ENCODE measurements around the gene FMNL1. TPM values are rescaled to one million over a fixed set of nuclear protein-coding genes. Genes with fewer than 3 reads are reported as not detected.
A peak's percentile ranks its signal among the peaks of the same experiment; 100 is the strongest.

FMNL1 gene, protein sequence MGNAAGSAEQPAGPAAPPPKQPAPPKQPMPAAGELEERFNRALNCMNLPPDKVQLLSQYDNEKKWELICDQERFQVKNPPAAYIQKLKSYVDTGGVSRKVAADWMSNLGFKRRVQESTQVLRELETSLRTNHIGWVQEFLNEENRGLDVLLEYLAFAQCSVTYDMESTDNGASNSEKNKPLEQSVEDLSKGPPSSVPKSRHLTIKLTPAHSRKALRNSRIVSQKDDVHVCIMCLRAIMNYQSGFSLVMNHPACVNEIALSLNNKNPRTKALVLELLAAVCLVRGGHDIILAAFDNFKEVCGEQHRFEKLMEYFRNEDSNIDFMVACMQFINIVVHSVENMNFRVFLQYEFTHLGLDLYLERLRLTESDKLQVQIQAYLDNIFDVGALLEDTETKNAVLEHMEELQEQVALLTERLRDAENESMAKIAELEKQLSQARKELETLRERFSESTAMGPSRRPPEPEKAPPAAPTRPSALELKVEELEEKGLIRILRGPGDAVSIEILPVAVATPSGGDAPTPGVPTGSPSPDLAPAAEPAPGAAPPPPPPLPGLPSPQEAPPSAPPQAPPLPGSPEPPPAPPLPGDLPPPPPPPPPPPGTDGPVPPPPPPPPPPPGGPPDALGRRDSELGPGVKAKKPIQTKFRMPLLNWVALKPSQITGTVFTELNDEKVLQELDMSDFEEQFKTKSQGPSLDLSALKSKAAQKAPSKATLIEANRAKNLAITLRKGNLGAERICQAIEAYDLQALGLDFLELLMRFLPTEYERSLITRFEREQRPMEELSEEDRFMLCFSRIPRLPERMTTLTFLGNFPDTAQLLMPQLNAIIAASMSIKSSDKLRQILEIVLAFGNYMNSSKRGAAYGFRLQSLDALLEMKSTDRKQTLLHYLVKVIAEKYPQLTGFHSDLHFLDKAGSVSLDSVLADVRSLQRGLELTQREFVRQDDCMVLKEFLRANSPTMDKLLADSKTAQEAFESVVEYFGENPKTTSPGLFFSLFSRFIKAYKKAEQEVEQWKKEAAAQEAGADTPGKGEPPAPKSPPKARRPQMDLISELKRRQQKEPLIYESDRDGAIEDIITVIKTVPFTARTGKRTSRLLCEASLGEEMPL
- 1 to 10 TPM; 3.5 to 4.5 TPM for total RNA-seq
- 1.9 TPM for polyA plus RNA-seq (2013, experiment 1 of 2)
- 1.7 TPM for polyA plus RNA-seq (2013, experiment 2 of 2)
- long read RNA-seq, experiment 1, partial matches to known transcripts: 1 of 1 reads
- long read RNA-seq, experiment 1, other reads (novel, unspliced or antisense): 0 of 1 reads
- long read RNA-seq, experiment 2, partial matches to known transcripts: 2 of 3 reads
- long read RNA-seq, experiment 2, other reads (novel, unspliced or antisense): 1 of 3 reads
- long read RNA-seq, experiment 3, partial matches to known transcripts: 1 of 2 reads
- long read RNA-seq, experiment 3, other reads (novel, unspliced or antisense): 1 of 2 reads
- long read RNA-seq, experiment 4, partial matches to known transcripts: 0 of 1 reads
- long read RNA-seq, experiment 4, other reads (novel, unspliced or antisense): 1 of 1 reads

GRCh38 chr17:45221081-45222013 is at the start of gene FMNL1:
TSS of gene FMNL1 (plus strand) at chr17:45221885. CDS start at chr17:45222125, 240 bp downstream.
- H3K27ac ChIP-seq (ENCODE audit: low read depth, low read length): no peak within 1 kb of the TSS
- peak within 1 kb of the TSS; percentile 68 for H3K4me3 ChIP-seq (ENCODE audit: low read length)
- H3K36me3 Mint-ChIP-seq (ENCODE audit: low read depth): no peaks in the 10 kb centered on the region
- peak; percentile 85 for DNase-seq
- no peaks in the 10 kb centered on the region for H3K9me3 Mint-ChIP-seq
- peak within 1 kb of the TSS; percentile 56 for H3K4me3 Mint-ChIP-seq
- H3K4me1 ChIP-seq (ENCODE audit: control insufficient read depth, insufficient read depth, low read length): no peaks in the 10 kb centered on the region
- H3K9me3 ChIP-seq (ENCODE audit: control insufficient read depth, low read length): no peaks in the 10 kb centered on the region
- peaks cover 59% of the 10 kb centered on the region for H3K27me3 ChIP-seq (ENCODE audit: control insufficient read depth, insufficient read depth, low read length, poor library complexity, severe bottlenecking)
- H3K27me3 Mint-ChIP-seq (ENCODE audit: insufficient read depth): peaks cover 79% of the 10 kb centered on the region
- no peak for TF ChIP-seq CTCF (conservative IDR thresholded peaks at IDR 0.05)
- no peaks in the 10 kb centered on the region for H3K36me3 ChIP-seq (ENCODE audit: control insufficient read depth, insufficient read depth, low read length)
- H3K27ac Mint-ChIP-seq: no peak within 1 kb of the TSS
- H3K4me1 Mint-ChIP-seq: peaks cover 4% of the 10 kb centered on the region
- no peak within 1 kb of the TSS for H3K9ac ChIP-seq (ENCODE audit: extremely low read depth, low read length, poor library complexity, severe bottlenecking)
- 1 to 4% methylated on average over 39 to 96 of the region's 98 CpGs for WGBS, 2 experiments (ENCODE audit: insufficient coverage in 1 of 2, insufficient read length in 1 of 2)

DNA sequence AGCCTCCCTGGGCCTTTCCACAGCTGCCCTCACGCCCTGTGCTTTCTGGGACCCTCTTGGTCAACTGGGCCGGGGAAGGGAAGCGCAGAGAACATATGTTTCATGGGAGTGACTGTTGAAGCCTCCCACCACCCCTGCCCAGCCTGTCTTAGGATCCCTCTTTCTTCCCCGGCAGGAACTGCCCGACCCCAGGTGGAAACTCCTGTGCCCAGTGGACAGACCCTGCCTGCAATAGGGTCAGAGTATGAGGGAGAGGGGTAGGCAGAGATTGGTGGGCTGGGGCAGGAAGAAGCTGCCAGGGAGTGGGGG is 49.5 kb upstream of the FMNL1 start:
- Histone ChIP-seq H3K9ac (ENCODE audit: extremely low read depth, low read length, poor library complexity, severe bottlenecking) (peak overlapping the region; percentile 38), H3K36me3 (ENCODE audit: control insufficient read depth, insufficient read depth, low read length) (peaks cover 6% of the 10 kb centered on the region), H3K27me3 (ENCODE audit: control insufficient read depth, insufficient read depth, low read length, poor library complexity, severe bottlenecking) (no peaks in the 10 kb centered on the region), H3K4me1 (ENCODE audit: control insufficient read depth, insufficient read depth, low read length) (peaks cover 26% of the 10 kb centered on the region), H3K9me3 (ENCODE audit: control insufficient read depth, low read length) (no peaks in the 10 kb centered on the region), H3K27ac (ENCODE audit: low read depth, low read length) (peak overlapping the region; percentile 72), H3K4me3 (ENCODE audit: low read length) (no peak overlapping the region)
- TF ChIP-seq CTCF (conservative IDR thresholded peaks at IDR 0.05): no peak
- Mint-ChIP-seq H3K4me3 (peak overlapping the region; percentile 28), H3K27ac (peak overlapping the region; percentile 94), H3K9me3 (no peaks in the 10 kb centered on the region), H3K27me3 (ENCODE audit: insufficient read depth) (no peaks in the 10 kb centered on the region), H3K4me1 (peaks cover 37% of the 10 kb centered on the region), H3K36me3 (ENCODE audit: low read depth) (peaks cover 4% of the 10 kb centered on the region)
- no peak for DNase-seq
- WGBS, 2 experiments (ENCODE audit: insufficient coverage in 1 of 2, insufficient read length in 1 of 2): 75 to 80% methylated on average over 1 to 5 of the region's 5 CpGs

All from endodermal cell (in vitro differentiated cells).